Stimulated activated CD4-positive, alpha-beta T cell treated with anti-CD3 and anti-CD28 coated beads, Interleukin-4, amount 100 ng/mL, for 4 hours (primary cell): Measurements from ENCODE around the gene MACROD1.

Experiments used
- DNase-seq, 2 experiments: peaks; one replicate each; pipeline ENCODE4 v3.0.0-alpha.2; 2020

MACROD1 gene

DNA sequence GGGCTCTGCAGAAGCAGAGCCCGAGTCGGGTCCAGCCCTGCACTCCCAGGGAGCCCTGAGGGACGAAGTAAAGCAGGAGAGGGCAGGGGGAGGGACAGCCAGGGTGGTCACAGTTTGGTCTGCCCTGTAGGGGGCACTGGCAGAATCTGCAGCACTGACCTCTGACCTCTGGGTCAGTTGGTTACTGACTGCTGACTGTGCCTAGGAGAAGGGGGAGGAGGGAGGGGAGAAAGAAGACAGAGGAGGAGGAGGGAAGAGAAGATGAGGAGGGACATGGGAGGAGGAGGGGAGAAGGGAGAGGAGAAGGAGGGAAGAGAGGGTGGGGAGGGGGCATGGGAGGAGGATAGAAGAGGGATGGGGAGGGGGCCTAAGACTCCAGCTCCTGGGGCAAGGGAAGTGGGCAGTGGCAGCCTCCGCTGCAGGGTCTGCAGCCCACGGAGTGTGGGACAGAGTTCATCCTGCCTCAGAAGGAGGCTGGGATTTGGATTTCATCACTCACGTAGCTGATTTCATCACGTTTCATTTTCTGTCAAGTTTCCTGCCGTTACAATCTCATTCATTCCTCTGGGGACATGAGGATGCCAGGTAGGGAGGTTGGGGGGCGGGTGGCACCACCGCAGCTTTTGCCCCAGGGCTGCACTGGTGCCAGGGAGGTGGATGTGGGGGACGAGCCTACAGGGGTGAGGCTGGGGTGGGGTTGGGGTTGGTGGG lies 75.0 kb downstream of the MACROD1 start:
- no peak for DNase-seq

DNA sequence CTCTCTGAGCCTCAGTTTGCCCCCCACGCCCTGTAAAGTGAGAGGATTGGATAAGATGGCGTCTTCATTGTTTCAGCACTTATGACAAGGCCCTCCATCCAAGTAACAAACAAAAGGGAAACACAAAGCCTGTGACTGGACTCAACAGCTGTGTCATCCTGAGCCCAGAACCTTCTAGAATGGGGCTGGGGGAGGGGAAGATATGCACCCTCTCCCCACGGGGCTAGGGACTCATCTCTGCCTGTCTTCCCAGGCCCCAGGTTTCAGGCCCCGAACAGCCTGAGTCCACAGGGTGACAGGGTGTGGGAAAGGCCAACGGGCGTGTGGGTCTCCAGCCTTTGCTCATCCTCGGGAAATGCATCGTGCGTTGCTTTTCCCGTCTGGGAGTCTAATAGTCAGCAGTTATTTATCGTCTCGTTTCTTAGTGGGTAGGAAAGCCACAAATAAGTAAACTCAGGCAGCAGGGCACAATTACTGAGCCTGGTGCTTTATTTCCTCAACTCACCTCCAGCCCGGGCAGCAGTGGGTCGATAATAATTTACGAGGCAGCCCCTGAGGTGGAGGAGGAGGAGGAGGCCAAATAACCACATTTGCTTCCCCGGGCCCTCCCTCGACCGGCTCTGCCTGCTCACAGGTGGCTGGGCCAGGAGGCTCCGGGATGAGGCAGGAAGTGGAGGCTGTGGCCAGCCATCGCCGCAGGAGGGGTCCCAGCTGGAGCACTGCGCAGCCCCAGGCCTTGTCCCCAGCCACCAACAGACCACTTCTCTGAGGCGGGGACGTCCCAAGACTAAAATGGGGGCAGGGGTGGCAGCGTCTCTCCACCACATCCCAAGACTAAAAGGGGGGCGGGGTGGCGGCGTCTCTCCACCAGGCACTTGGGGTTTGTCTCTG lies 75.8 kb downstream of the MACROD1 start:
- no peak for DNase-seq

DNA sequence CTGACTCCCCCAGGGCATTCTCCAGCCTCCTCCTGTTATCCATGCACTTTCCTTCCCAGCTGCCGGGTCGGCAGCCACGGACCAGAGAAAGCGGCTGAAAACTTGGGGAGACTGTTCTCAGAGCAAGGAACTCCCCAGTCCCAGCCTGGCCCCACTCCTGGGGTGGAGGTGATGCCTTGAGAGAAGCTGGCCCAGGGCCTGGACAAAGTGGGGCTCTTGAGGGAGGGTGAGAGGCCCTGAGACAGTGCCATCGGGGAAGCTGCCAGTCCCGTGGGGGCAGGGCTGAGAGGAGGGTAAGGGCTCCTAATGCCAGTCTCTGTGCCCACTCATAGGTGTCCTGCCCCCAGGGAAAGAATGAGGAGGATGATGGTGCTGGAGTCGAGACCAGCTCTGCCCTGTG lies 76.4 kb downstream of the MACROD1 start:
- DNase-seq, result no peak

DNA sequence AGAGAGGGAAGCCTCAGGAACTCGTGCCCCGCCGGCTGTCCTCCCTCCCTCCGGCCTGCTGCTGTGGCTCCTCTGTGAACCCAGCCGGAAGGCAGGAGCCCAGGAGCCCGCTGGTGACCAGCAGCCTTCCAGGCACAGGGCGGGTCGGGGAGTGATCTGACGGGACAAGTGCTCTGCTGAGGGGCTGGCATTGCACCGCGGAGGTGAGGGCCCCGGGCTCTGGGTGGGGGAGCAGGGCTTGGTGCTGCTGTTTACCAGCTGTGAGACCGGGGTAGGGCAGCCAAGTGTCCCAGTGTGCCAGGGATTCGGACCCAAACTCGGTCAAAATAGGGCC lies 76.9 kb downstream of the MACROD1 start:
- no peak for DNase-seq

DNA sequence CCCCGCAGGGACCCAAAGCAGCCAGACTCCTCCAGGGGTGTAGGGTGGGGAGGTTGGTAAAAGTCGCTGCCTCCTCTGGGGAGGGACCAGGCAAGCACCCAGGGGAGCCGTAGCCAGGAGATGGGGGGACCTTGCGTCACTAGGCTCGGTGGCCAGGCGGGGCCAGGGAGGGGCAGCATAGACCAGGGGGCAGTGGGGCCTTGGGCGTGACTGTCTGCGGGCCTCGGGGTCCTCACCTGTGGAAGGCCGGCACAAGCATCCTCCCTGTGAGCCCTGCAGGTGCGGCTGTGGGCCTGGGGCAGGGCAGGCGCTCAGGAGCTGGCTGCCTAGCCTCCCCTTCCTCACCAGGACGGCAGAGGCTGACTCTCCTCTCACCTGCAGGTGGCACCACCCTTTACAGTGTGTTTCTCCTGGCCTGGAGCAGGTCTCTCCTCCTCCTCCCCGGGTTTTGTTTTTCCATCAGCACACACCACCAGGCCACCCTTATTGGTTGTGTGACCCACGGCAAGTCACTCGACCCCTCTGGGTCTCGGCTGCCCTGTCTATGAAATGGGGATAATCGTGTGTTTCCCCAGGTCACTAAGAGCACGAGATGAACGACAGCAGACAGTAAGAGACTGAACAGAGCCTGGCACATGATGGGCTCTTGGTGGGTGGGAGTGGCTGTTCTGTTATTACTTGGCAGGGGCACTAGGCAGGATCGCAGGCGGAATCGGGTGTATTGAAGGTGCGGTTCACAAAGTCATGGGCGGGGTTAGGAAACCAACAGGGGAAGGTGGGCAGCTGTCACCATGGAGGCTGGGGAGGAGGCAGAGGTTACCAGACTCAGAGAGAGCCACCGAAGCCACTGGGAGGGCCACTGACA lies 77.5 kb downstream of the MACROD1 start:
- no peak for DNase-seq

DNA sequence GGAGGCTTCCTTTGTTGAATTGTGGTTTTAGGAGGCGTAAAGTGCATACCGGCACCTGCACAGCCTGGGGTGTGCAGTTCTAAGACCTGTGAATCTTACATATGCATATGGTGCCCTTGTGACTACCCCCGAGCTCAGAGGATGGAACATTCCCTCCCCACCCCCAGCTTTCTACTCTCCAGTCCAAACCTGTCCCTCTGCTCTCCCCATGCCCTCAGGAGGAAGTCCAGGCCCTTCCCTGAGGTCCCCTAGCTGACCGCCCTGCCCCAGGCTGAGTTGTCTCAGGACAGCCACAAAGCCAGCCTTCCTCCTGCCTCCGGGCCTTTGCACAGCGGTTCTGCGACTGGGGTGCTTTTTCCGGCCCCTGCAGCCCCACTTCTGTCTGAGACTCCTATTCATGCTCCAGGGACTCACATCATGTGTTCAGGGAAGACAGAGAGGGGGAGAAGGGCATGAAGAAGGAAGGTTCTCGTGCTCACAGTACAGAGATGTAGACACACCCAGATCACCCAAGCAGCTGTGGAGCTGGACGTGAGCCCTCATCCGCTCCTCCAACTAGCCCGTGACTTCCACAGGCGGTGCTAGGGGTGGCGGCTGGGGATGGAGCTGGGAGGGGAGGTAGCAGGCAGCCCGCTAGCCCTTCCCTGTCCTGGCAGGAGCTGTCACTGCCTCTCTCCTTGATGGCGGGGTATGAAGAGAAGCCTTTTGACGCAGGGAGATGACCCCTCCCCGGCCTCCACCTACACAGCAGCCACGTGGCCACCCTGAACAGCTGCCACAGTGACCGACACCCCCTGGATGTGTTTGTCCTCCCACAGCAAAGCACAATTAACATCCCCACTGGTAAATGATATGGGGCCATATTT lies 79.4 kb downstream of the MACROD1 start:
- no peak for DNase-seq

DNA sequence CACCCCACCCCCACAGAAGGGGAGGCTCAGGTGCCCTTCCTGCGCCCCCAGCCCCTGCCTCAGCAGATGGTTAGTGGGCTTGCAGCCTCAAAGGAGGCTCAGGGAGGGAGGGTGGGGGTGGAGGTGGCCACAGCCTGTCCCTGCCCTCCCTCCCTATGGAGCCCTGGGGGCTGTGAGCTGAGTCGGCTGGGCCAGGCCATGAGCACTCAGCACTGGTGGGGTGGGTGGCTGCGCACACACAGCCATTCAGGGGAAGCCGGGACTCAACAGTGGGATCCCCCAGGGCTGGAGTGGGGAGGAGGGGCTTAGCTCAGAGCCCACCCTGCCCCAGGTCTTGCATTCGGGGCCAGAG lies 80.0 kb downstream of the MACROD1 start:
- DNase-seq, result no peak

DNA sequence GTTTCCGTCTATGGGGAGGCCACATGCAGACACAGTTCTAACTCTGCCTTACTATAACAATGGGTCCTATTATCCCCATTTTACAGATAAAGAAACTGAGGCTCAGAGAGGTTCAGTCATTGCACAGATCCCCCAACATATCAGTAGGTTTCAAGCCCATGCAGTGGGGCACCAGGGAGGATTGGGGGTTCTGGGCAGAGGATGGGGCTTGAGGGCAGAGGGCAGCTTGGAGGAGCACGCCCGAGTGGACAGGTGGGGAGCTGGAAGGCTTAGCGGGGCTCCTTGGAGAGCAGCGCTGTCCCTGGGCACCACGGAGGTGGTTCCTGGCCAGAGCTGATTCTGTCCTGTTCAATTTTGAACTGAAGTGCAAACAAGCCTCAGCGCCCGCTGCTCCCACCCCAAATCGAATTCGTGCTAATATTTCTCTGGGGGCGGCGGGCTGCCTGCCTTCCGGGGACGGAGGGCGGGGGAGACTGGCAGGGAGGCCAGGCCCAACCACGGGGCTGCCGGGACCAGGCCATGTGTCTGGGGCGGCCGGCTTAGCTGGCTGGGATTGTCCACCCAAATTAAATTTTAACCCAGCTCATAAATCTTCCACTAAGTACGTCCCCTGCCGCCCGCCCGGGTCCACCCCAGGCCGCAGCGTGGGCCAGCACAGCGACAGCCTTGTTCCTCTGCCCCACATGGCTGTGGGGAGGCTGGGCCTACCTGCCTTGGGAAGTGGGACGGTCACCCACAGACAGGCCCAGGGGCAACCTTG lies 80.8 kb downstream of the MACROD1 start:
- no peak for DNase-seq

DNA sequence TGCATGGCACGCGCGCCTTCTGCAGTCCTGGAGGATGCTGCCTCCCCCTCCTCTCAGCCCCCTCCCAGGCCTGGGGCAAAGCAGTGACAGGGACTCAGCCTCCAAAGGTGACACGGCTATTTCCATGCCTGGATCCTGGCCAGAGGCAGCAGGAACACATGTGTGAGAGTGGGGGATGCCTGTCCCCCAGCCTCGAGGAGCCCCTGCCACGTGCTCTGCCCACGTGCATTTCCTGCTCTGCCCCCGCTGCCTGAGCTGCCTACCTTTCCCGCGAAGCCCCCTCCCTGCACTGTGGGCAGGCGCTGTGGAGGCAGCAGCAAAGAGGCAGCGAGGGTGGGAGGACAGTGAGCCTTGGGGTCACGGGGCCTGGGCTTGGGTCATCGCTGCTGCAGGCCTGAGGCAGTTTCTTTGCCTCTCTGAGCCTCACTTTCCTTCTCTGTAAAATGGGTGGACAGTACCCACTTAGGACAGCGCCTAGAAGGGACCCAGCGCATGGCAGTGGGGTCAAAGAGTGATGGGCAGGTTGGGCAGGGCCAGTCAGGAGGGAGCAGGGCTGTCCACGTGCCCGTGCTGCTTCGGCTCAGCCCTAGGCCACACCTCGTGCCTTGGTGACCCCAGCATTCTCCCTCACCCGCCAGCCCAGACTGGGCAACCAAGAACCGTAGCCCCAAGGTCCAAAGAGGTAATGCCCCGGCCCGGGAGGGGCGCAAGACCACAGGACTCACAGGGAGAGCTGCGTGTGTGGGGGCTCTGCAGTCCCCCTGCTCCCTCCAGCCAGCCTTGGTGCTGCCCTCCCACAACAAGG lies 81.6 kb downstream of the MACROD1 start:
- DNase-seq, result no peak

DNA sequence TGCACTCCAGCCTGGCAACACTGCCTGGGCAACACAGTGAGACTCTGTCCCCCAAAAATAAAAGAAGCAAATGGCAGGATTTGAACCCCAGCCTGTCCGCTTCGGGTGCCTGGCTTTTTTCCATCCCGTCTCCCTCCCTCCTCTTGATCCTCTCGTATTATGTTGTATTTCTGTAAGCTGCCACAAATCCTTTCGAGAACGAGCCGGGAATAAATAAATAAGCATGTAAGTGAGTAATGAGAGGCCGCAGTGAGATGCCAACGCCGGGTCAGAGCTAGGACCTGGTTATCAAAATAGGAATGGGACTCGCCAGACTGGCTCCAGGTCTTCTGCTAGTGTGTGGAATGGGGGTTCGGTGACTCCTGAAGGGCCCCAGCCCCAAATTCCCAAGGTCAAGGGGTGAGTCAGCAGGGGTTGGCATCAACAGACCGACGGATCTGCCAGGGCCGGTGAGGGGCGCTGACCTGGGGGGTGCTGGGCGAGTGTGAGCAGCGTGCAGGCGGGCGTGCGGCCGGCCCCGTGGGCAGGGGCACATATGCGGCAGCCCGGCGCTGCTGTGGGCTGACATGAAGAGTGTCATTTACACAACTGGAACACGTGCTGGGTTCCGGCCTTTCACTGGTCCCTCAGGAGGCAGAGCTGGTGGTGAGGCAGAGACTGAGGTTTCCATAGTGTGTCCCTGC lies 82.4 kb downstream of the MACROD1 start:
- no peak for DNase-seq

DNA sequence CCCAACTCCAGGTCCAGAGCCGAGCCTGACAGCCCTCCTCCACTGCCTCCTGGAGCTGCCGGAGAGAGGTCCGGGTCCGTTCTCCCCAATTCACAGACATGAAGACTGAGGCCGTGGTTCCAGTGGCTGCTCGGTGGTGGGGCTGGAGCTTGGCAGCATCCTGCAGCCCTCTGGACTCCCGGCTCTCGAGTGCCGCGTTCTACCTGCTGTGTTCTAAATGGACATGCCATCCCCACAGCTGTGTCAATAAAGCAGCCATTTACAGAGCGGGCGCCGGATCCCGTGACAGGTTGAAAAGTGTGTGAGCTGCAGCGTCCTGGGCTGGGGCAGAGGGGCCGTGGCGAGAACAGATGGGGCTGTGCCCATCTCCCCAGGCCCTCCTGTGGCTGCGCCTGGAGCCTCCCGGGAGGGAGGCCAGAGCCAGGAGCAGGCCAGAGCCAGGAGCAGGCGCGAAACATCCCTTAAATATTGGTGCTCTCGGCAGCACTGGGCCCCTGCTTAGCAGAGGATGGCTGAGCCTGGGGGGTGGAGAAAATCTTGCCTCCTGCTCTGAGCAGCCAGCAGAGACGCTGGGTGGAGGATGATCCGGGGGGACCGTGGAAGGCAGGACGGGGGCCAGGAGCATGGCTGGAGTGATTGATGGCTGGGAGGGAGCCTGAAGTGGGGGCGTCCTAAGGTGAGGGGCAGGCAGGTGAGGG lies 84.0 kb downstream of the MACROD1 start:
- no peak for DNase-seq

DNA sequence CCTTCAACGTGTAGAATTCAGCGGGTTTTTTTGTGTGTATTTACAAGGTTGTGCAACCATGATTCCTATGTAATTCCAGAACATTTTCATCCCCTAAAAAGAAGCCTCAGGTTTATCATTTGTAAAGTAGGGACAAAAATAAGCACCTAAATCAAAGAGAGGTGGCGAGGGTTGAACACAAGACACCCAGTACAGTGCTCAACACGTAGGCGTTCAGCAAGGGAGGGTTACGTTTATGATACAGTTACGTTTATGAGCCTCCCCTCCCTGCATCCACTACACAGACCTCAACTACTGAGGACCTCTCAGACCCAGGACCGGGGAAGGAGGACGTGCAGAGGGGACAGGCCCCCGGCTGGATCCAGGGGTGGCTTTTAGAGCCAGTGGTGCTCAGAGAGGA lies 85.5 kb downstream of the MACROD1 start:
- no peak for DNase-seq

DNA sequence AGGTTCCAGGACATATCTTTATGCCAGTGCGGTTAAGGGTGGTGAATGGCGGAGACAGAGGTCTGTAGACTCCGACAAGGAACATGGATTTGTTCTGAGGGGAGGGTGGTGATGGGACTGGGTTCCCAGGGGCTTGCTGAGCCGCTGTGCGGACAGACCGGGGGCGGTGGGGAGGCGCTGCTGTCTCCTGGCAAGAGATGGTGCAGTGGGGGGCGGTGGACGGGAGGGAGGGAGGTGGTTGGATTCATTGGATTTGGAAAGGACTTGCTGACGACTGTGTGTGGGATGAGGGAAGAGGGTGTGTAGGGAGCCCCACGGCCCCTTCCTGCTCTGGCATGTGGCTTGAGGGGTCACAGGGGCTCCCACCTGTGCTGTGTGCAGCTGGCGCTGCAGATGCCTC lies 87.0 kb downstream of the MACROD1 start:
- no peak for DNase-seq

DNA sequence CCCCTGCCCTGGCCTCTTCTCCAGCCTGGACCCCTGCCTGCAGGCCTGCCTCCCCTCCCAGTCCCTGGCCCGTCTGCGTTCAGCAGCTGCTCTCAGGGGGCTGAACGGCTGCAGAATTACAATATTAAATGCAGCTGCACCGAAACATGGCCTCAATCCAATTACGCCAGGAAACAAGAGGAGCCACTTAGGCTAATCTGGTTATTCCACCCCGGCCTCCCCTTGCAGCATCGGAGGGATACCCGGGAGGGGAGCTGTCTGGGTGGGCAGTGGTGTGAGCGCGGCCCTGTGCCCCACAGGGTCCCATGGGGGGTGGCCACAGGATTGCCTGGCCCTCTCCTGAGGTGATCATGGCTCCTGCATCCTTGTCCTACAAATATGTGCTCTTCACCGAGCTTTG lies 87.6 kb downstream of the MACROD1 start:
- DNase-seq, result no peak

DNA sequence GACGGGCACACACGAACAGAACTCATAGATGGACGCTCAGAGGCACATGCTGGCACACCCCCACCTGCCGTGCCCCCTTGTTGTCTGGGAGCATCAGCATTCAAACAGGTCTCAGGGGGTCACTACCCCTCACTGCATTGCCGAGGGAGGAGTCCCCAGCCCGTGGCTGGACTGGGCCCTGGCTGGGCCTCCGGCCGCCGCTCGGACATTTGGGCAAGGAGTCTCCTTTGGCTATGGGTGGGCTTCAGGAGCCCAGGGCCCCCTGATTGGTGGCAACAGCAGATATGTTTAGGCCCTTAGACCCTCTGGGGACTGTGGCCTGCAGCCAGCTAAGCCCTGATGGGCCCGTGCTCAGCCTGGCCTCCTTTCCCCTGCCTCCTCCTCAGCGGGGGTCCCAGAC lies 88.3 kb downstream of the MACROD1 start:
- DNase-seq, result no peak

DNA sequence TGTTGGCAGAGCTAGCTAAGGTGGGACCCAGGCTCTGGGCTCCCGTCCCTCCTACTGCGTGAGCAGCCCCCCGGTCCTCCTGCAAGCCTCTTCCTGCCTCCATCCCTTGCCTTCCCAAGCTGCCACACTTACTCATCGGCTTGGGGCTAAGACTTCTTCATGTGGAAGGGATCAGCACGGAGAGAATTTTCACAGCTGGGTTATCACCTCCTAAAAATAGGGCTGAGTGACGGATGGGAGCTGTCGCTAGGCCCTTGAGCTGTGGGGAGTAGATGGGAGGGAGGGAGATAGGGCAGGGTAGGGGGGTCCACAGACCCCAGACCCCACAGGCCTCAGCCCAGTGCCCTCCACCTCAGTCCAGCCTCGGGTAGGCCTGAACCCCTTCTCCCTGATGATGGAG lies 89.2 kb downstream of the MACROD1 start:
- DNase-seq, result no peak

DNA sequence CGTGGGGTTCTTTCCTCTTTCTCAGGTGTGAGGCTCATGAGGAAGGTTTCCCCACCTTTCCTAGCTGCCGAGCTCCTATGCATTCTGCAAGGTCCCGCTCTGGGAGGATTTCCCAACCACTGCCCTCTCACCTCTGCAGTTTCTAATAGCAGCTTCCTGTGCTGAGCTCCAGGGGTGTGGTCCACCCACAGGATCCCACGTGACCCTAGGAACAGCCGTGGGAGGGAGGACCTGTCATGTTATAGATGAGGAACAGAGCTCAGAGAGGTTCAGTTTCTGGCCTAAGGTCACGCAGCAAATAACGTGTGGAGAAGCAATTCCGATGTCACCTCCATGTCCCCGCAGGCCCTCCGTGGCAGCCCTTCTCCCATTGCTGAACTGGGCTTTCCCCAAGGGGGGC lies 91.7 kb downstream of the MACROD1 start:
- DNase-seq, result peak; percentile 8 to 35

DNA sequence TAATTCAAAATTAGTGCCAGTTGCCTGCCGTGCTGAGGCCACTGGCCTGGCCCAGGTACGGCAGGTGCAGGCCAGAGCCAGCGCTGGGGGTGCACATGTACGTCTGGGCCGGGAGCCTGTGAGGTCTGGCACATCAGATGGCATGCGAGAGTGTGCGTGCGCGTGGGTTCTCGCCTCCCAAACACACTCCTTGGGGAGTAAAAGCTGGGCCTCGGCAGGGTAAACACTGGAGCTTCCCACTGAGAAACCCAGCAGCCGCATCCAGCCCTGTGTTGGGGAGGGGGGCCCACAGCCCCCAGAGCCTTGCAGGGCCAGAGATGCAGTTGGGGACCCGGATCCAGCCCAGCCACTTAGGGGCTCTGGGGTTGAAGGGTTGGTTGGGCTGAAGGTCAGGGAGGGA lies 92.4 kb downstream of the MACROD1 start:
- no peak for DNase-seq

DNA sequence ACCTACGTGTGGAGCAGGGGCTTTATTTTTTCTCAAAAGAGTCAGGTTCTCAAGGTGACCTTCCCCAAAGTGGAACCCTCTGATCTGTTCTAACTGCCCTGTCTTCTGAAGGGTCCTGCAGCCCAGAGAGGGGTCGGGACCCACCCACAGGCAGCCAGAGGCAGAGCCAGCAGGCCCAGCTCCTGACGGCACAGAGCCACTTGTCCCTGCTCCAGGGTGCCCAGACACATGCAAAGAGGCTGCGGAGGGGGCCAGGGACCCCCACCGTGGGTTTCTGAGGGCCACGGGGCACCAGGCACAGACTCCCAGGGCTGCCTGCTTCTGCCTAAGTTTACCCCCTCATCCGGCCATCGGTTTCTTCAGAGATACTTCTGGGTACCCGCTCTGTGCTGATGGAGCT lies 93.0 kb downstream of the MACROD1 start:
- no peak for DNase-seq

DNA sequence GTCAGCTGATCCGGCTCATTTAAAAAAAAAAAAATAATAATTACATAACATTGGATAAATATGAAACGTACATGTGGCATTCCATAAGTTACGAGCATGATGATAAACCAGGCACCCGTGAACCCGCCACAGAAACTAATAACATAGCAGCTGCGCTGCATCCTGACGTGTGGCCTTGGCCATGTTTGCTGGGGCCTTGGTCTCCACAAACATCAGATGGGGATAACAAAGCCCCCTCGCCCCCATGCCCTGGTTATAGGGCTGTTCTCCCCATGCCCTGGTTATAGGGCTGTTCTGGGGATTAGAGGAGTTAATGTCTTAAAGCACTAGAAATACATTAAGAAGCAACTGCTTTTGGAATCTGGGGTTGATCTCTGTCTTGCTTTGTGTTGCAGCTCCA lies 93.5 kb downstream of the MACROD1 start:
- DNase-seq, result no peak
